GM18951 (cell line): Measurements from ENCODE around the gene CCDC159.
"Not testable (repeated sequence)": the region's sequence is repeated elsewhere in the genome, so short reads cannot be mapped to it uniquely, and the experiment has no call there.

ENCODE experiments used
- POLR2A ChIP-seq: IDR thresholded peaks from 4 replicates; pipeline ENCODE4 v1.6.1; 2011; ENCODE audit warnings: mild to moderate bottlenecking; ENCODE audit not compliant: insufficient read length, insufficient read depth; ENCODE audit errors: extremely low read depth
- in situ Hi-C: fragments of 300-500 bp; cut with MboI; formaldehyde crosslinking; loops from one replicate; pipeline ENCODE4 v1.12.0; 2022; ENCODE audit warnings: low sequenced_read_pairs, mixed read lengths, inconsistent platforms; ENCODE audit not compliant: unreplicated experiment

The CCDC159 gene, protein sequence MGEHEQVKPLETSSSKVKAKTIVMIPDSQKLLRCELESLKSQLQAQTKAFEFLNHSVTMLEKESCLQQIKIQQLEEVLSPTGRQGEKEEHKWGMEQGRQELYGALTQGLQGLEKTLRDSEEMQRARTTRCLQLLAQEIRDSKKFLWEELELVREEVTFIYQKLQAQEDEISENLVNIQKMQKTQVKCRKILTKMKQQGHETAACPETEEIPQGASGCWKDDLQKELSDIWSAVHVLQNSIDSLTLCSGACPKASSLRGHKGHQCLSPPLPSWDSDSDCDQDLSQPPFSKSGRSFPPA

DNA sequence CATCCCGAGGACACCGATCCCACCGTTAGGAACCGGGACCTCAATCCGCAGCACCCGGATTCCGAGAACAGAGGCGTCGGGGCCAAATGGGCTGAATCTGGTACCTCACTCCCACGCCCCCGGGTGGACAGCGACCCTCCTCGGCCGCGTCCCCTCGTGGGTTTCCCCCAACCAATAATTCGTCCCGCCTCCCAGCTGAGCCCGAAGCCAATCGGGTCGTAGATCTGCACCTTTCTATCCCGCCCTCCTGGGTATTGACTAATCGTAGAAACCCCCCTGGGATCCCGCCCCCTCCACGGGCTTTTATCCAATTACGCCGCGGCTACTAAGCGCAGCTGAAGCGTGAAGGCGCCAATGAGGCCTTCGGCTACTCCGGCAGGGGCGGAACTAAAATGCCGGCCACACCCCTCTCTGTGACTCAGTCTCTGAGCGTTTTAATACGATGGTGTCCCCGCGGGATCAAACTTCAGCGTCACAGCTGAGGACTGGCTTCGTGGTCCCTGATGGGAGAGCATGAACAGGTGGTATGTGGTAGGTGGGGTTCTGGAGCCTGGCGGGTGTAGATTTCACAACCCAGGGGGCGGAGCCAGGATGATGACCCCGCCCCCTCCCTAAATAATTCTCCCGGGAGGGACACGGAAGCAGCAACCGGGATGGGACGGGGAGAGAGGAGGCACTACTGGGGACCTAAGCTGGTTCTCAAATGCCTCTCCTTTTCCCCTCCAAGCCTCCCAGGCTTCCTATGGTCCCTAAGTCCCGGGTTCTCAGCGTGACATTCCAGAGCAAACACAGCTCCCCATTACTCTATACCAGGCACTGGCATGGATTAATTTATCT, at the start of gene CCDC159, which contains the start of gene TMEM205:
CCDC159 (plus strand) TSS at position 416 of the 837 bp plus-strand sequence; CDS start at position 504, 88 bp downstream.
TMEM205 (minus strand) TSS at position 165 of the 837 bp plus-strand sequence. CDS start 649 bp downstream, outside the sequence.
- in situ Hi-C loops, result no loop called here
- peak; percentile 71 for TF ChIP-seq POLR2A

DNA sequence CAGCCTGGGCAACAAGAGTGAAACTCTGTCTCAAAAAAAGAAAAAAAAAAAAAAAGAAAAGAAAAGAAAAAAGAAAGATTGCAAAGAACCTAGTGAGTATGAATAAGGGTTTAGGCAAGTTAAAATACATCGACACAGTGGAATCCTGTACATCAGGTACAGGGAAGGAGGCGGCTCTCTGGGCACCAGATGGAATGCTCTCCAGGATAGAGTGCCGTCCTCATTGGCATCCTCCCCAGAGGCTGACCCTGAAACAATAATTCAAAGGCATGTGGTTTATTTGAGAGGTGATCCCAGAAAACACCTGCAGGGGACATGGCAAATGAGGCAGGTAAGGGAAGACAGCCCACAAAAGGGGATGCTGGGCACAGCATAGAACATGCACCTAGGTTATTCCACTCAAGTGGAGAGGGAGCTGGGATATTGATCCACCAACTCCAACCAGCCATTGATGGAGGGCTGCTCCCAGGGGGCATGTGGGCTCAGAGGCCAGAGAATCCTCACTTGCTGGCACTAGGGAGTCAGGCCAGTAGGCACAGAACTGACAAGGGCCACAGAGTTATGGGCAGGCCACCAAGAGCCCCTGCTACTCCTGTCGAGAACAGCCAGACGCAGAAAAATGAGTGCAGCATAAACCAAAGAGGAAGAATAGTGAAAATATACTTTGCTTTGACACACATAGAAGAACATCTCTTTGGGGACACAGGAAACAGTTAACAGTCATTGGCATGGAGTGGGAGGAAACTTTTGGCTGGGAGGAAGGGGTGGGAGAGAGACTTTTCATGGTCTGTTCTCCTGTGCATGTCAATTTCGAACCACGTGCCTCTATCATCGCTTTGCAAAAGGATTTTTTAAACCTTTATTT, 46.1 kb upstream of the CCDC159 start:
- in situ Hi-C loops, result no loop called here
- TF ChIP-seq POLR2A, result no peak

DNA sequence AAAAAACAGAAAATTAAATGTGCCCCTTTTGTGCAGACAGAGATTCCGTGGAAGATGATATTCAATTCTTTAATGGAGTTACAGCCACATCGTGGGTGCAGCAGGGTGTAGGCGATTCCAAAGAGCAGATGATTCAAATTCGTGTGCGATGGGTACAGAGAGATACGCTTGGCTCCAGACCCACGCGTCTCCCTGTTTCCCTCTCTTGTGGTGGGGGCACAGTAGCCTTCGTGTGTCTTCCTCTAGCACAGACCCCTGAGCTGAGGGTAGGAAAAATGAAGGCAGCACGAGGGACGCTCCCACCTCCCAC, 45.6 kb upstream of the CCDC159 start:
- in situ Hi-C loops, result no loop called here

DNA sequence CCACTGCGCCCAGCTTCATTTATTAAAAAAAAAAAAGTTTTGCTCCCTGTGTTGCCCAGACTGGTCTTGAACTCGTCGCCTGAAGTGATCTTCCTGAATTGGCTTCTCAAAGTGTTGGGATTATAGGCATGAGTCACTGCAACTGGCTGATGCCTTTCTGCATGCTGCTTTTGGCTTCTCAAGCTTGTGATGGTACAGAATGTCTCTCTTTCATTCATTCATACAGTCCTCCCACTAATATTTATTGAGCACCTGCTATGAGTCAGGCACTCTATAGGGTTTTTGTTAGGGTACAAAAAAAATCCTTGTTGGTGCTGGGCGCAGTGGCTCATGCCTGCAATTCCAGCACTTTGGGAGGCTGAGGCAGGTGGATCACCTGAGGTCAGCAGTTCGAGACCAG, 41.4 kb upstream of the CCDC159 start:
- in situ Hi-C loops, result no loop called here
- TF ChIP-seq POLR2A, result no peak

More for the DNA sequence above, 45.6 kb upstream of the CCDC159 start:
- no peak for TF ChIP-seq POLR2A

DNA sequence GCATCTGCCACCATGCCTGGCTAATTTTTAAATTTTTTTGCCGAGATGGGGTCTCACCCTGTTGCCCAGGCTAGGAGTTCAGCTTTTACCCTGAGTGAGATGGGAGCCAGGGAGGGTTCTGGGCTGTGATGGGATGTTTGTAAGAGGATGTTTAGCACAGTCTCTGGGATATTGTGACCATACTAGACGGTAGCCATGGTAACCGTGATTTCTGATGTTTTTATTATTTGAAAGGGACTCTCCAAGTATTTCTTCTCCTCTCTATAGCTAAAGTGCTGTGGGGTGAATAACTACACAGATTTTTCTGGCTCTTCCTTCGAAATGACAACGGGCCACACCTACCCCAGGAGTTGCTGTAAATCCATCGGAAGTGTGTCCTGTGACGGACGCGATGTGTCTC, 40.0 kb upstream of the CCDC159 start:
- in situ Hi-C loops, result no loop called here
- TF ChIP-seq POLR2A, result no peak

DNA sequence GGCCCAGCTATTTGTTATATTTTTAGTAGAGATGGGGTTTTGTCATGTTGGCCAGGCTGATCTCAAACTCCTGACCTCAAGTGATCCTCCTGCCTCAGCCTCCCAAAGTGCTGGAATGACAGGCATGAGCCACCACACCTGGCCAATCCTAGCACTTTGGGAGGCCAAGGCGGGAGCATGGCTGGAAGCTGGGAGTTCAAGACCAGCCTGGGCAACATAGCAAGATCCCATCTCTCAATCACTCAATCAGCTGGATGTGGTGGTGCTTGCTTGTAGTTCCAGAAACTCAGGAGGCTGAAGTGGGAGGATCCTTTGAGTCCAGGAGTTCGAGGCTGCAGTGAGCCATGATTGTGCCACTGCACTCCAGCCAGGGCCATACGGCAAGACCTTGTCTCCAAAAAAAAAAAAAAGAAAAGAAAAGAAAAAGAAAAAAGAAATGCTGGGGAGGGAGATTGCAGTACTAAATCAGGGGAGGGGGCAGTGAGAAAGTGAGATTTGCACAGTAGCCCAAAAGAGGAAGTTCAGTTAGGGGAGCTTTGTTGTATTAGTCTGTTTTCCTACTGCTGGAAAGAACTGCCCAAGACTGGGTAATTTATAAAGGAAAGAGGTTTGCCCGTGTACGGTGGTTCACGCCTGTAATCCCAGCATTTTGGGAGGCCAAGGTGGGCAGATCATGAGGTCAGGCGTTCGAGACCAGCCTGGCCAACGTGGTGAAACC, 25.9 kb upstream of the CCDC159 start:
- in situ Hi-C loops, result not testable (repeated sequence)

DNA sequence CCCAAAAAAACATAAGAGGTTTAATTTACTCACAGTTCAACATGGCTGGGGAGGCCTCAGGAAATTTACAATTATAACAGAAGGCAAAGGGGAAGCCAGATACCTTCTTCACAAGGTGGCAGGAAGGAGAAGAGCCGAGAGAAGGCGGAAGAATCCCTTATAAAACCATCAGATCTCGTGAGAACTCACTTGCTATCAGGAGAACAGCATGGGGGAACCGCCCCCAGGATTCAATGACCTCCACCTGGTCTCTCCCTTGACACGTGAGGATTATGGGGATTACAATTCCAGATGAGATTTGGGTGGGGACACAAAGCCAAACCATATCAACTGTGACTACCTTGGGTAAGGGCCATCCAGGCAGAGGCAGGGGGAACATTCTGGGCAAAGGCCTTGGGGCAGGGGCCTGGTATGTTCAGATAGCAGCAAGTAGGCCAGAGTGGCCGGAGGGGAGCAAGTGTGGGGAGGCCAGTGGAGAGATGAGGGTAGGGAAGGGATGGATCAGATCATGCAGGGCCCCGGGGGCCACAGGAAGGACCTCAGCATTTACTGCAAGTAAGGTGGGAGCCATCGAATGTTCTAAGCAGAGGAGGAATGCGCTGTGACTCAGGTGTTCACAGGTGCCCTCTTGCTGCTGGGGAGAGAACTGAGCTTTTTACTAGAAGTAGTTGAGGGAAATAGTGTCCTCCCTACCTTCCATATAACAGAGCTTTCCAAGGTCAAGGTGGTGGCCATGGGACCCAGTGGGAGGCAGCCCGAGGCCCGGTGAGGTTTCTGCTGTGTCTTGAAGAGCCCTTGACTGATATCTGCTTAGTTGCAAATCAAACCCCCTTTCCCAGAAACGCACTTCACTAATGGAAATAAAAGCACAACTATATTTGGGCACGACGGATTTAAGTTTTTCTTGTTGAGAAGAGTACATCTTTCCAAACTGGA, 24.9 kb upstream of the CCDC159 start:
- in situ Hi-C loops, result no loop called here
- no peak for TF ChIP-seq POLR2A

DNA sequence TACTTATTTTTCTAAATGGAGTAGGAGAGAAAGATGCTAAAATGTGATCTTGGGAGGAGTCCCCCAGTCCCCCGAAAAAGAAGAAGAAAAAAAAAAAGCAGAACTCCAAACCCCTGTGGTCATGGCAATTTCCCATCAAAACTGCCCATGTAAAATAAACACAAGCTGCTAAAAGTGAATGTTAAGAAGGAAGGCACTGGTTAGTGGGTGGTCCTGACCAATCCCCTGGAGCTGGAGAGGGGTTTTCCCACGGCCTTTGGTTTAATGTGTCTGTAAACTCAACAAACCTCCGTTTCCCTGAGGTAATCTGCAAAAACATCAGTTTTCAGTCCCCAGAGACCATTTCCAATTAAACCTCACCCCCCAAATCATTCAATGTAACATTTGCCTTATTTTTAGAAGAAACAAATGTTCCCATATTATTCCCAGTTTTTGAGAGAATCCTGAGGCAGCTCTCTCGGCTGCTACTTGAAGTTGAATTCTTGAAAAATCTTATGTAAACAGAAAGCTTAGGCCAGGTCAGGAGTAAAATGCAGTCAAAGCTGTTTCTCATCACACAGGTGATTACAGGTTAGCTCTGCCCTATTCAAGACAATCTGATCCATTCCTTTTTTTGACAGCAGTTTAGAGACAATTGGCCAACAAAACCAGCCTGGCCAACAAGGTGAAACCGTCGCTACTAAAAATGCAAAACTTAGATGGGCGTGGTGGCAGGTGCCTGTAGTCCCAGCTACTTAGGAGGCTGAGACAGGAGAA, 23.9 kb upstream of the CCDC159 start:
- TF ChIP-seq POLR2A, result no peak
- in situ Hi-C loops, result no loop called here

DNA sequence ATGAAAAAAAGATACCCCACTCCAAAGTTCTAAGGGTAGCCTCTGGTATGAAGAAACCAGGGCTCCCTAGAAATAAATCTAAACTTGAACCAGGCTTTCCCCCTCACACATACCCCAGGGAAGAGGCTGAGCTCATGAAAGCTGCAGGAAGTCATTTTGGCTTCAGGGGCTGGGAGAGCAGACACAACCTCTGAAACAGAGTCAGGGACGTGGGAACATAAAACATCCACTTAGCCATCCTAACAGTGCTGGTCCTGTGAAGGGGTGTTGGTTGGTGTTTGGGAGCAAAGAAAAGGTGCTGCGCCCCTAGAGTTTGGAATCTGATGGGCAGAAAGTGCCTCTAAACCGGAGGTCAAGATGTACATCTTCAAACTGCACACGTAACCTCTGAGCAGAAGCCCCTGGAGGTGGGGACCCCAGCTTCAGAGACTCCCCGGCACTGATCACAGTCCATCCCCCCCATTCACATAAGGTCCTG, 22.7 kb upstream of the CCDC159 start:
- in situ Hi-C loops, result no loop called here

DNA sequence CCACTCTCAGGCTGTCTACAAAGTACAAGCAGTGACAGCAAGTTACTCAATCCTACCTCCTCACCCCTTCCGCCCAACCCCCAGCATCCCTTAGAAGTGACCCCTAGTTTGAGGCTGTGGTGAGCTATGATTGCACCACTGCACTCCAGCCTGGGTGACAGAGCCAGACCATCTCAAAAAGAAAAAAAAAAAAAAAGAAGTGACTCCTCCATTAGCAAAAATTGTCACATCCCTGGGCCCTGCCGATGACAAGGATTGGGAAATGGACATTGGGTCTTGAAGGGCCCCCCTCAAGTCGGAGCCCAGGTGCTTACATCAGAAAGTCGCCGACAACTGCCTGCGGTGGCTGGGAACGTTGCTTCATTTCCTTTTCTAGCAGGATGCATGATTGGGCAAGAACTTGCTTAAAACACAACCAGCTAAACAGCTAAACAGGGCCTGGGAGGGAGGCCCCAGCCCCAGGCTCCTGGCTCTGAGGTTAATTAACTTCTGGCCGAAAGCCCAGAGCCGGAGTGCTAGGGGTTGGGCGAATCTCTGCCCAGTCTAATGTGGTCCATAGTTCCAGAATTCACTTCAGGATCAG, 22.1 kb upstream of the CCDC159 start:
- TF ChIP-seq POLR2A, result peak; percentile 22
- in situ Hi-C loops, result no loop called here

More for the DNA sequence above, 22.7 kb upstream of the CCDC159 start:
- no peak for TF ChIP-seq POLR2A
